GM19395 (cell line): ENCODE measurements around the gene FGF9.

ENCODE experiments used
- ATAC-seq: cut with Tn5 transposase; IDR thresholded peaks from one replicate; pipeline ENCODE4 v1.9.1; 2021; ENCODE audit warnings: mild to moderate bottlenecking, moderate library complexity; ENCODE audit not compliant: unreplicated experiment

FGF9 gene

DNA sequence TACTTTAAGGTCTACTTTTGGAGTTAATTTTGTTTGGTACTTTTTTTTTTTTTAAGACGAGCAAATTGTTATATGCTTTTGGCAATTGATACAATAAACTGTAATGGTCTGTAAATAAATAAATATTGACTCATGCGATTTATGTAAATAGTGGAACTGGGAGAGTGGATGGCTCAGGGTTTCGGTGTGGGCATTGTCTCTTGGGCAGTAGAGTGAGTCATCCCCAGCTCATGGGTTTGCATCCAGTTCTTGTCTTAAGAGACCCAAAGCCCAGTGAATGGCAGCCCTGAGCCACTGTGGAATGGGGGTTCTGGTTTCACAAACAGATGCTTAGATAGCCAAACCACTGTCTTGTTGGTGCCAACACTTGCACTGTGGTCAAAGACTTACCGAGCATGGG, 33.0 kb downstream of the FGF9 start:
- no peak for ATAC-seq

DNA sequence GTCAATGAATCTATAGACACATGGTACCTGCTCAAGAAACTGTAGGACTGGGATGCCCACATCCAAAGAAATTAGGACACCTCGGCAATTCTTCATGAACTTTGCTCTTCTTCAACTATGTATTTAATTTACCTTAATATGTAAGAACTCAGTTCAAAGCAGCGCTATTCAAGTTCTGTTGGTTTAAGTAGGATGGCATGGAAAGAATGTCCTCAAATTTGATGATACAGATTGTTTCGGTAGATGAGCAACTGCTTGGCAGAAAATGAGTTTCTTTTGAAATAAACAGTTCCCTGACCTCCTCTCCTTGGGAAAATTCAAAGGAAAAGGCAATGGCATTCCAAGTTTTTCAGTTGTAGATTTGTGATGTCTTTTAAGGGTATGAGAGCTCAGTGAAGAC, 36.7 kb downstream of the FGF9 start:
- no peak for ATAC-seq

DNA sequence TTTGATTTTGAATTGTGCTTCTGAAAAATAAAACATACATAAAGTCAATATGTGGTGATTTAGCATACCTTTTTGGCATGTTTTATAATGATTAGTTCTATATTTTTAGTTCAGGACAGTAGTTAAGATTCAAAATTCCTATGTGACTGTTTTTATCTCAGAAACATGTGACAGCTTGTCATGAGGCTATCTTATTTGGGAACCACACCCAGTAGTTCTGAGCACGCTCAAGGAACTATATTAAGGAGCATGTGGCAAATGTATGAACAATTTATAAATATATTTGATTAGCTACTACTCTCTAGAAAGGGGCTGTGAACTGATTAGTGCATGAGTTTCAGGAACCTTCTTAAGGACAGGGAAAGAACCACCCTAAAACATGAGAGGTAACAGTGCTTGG, 38.8 kb downstream of the FGF9 start:
- no peak for ATAC-seq

DNA sequence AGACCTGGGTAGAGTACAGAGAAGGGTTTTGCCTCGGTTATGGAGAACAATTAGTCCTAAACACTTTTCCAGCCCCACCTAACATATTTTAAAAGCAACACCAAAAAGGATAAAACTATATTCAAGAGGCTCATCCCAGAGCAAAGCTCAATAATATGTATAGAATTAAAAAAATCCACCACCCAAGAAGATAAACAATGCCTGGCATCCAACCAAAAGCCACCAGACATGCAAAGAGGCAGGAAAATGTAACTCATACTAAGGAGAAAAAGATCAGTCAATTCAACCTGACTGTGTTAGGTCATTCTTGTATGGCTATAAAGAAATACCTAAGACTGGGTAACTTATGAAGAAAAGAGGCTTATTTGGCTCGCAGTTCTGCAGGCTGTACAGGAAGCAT, 39.3 kb downstream of the FGF9 start:
- ATAC-seq: no peak

DNA sequence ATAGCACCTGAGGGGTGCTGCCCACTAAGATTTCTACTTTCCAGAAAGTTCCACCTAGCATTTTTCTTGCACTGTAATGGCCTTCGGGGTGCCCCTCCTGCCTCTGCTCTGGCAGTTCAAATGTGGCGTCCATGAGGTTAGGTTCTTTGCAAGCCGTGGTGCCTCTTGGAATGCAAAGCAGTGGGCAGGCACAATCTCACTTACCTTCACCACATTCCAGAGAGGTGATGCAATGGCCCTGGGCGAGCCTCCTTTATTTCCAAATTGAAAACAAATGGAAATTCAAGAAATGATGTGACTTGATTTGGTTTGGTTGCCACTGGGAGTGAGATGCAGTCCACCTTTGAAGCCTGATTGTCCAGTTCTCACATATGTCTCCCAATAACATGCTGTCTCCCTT, 46.9 kb downstream of the FGF9 start:
- ATAC-seq: no peak

DNA sequence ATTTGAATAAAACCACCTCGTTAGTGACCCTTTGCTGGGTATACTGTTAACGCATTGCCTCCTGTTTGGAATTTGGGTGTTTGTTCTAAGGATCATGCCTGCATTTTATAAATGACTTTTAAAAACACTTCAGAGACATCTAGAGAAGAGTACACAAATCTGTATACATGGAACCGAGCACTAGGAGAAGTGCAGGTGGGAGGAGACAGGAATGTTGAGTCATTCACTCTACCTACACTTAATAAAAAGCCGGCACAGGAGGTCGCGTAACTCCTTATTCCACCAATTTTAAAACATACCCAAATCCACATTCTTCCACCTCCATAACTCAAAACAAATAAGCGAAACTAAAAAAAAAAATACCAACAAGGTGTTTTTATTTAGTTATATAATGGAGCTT, 48.6 kb downstream of the FGF9 start:
- no peak for ATAC-seq

DNA sequence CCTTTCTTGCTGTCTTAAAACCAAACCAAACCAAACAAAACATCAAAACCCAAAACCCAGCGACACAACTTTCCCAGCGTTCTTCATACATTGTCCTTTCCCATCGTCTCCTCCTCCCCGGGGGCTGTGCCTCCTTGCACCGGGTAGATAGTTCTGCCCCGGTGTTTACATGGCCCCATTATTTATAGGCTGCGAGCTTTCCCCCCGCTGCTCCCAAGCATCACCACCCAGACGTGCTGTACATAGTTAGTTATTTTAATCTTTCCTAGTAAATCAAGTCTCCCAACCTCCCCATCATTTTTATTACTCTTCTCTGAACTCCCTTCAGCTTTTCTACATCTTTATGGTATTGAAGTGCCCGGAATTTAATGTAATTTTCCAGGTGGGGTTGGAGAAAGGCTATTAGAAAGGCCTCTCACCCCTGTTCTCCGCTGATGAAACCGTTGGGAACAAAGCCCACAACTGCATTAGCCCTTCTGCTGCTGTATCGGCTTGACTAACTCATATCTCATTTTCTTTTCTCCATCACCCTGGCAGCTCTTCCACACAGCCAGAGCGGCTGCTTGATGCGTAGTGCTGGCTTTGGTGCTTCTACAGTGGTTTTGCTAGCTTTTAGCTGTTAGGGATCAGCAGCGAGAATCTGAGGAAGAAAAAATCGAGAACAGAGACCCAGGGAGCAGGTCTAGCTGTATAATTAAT, 53.1 kb downstream of the FGF9 start:
- no peak for ATAC-seq

DNA sequence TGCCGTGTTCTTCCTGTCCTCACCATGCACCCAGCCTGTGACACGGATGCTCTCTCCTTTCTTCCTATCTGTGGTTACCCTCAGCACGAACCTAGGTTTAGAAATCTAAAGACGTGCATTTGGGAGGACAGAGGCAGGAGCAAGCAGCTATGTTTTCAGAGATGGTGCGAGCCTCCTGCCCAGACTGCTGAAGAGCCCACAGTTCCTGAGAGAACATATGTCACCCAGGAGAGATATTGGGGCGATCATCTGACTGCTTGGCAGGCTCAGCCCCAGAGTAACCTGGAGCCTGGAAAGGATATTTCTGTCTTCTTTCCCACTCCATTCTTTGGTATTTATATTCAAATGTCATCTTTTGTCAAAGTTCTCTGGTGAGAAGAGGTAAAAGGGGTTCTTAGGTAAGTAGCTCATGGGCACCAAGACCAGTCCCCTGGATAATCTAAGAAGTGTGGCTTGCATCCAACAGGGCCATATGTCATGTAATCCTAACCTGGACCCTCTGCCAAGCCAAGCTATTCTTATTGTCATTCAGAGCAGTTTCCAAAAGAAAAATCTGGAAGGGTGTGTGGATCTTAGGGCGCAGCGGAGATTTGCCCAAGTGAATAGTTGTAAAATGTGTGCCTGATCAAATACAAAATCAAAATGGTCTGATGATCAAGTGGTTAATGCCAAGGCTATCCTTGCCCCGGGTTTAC, 59.5 kb downstream of the FGF9 start:
- ATAC-seq: no peak

DNA sequence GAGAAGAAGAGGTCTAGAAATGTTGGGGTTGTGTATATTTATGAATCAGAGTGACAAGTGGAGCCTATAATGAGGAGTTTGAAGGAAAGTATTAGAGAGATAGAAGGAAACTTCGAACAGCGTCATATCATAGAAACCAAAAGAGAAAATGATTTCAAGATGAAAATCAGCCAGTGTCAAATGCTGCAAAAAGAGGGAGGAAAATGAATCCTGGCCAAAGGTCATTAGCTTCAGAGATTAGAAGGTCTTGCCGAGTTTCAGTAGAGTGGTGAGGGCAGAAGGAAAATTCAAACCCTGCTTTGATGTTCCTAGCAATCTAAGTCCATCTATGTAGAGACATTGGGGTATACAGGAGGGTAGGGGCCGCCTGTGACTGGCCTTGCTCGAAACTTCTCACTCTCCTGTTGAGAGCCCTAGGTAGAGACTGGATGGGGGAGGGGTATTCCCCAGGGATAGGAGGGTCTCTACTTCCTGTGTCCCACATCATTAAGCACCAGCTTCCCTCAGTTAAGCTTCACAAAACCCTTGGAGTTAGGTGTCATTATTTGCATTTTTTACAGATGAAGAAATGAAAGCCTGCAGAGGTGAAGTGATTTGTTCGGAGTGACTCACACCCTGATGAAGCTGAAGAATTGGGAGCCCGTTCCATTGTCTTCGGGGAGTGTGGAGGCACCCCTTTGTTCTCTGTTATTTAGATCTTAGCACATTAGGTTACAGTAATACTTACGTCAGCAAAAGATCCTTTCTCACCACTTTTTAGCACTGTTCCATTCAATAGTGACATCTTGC, 62.8 kb downstream of the FGF9 start:
- ATAC-seq: no peak

DNA sequence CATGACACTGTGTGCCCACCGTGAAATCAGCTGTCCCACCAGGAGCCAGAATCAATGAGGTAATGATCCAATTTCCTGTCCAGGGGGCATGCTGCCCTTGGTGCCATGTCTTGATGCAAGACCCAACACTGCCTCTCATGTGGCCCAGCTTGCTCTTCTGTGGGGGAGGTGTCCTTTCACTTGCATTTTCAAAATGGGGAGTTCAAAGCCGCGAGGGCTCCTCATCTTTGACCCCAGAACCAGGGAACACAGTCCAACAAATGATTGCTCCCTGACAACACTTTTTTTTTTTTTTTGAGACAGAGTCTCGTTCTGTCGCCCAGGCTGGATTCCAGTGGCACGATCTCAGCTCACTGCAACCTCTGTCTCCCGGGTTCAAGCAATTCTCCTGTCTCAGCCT, 64.1 kb downstream of the FGF9 start:
- no peak for ATAC-seq

DNA sequence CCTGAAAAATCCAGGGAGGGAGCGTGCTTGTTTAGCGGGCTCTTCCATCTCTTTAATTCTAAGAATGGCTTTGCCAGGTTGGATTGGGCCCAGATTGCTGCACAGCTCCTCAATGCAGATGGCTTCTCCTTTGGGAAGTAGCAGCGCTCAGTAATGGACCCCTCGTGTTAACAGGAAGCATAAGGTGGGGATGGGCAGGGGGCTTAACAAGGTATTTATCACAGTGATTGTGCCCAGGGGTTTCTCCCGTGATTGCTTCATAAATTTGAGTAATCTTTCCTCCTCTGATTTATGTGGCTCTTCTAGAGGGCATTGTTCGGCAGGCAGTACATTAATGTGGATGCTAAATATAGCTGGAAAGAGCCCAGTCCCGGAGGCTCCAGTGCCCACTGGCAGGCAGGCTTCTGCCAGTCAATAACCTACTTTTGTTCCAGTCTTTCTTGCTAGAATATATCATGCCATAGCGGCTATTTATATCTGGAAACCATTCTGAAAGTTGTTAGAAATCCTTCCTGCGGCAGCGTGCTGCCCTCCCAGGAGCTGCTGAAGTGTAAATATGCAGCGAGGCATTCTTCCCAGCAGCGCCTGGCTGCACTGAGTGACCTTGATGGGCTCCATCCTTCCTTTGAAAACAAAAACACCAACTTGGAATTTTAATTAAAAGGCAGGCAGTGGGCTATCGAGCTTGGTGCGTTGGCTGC, 65.0 kb downstream of the FGF9 start:
- no peak for ATAC-seq

DNA sequence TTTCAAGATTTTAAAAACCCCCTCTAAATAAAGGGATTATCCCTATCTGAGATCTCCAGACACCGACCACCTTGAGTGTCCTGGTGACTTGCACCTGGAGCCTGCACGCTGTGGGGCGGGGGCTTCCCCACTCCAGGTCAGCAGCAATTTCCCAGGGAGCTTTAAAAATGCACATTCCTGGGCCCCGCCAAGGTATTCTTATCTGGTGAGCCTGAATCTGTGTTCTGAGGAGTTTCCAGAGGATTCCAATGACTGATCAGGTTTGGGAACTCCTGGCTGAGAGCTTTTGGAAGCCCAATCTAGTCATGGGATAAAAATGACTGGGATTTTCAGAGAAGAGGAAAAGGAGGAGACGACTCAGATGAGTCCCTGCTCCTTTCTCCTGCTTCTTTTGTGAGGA, 66.1 kb downstream of the FGF9 start:
- no peak for ATAC-seq

DNA sequence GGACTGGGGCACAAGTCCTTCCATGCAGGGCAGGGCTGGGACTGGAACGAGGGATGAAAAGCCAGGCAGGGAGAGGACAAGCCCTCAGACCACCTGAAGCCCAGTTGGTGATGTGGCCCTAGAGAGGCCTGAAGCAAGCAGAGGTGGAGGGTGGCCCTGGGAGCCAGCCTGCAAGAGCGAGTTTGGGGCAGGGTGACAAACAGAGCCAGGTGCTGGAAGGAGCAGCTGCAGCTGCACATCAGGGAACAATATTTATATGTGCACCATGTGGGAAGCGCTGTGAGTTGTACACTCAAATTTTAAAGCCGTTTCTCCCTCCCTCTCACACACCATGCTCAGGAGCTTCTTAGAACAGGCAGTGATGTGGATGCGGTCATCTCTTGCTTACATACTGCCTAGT, 67.8 kb downstream of the FGF9 start:
- ATAC-seq: no peak

DNA sequence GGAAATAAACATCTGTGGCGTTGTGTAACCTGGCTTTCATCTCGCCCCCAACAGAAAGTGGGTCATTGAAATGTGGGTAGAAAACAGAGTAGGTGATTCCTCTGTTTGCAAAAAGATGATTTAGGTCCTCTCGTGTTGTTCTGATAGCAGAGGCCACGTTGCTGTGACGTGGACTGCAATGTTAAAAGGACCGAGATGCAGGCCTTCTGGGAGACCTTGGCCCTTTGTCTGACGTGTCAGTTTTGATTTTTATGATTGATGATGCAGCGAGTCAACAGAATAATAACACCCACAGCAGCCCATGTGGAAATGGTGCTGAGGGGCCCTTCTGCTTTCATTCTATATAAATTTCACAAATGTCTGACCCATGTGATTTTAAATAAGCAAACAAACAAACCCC, 68.9 kb downstream of the FGF9 start:
- no peak for ATAC-seq

DNA sequence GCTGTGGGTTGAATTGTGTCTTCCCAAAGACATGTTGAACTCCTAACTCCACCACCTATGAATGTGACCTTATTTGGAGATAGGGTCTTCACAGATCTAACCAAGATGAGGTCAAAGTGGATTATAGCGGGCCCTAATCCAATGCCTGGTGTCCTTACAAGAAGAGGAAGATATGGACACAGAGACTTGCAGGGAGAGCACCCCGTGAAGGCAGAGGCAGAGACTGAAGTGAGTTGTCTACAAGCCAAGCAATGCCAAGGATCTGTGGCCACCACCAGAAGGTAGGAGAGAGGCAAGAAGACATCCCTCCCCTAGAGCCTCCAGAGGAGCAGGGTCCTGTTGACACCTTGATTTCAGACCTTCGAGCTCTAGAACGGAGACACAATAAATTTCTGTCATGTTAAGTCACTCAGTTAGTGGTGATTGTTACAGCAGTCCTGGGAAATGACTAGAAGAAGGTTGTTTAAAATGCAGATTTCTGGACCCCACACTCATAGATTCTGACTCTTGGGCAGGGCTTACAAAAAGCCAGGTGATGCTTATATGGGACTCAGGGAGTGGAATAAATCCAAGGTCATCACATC, 70.6 kb downstream of the FGF9 start:
- ATAC-seq: no peak

DNA sequence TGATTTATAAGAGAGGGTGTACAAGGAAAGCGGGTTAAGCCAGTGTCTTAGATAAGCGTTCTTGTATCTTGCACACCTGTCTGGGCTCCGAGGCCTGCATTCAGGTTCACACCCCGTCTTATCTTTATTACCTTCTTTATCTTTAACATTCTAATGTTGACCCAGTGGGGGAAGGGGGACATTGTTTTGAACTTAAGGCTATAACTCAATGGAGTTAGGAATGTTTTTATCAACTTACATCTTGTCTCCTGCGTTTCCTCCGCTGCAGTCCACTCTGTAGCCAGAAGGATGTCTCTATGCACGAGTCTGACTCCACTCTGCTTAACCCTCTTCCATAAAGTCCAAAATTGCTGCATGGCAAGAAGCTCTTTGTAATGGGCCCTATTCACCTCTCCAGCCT, 71.2 kb downstream of the FGF9 start:
- ATAC-seq: no peak

DNA sequence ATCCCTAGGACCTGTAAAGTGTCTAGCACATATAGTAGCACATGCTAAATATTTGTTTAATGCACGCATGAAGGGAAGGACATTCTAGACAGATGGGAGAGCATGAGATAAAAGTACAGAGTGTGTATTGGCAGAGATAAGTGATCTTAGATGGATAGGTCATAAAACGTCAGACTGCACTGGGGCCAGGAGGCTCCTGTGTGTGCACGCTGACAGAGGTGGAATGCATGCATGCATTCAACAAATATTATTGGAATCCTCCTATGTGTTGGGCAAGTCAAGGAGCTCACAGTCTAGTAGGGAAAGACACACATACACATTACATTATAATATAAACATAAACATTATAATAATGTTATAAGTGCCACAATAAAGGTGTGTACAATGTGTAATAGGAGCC, 73.3 kb downstream of the FGF9 start:
- ATAC-seq: no peak

DNA sequence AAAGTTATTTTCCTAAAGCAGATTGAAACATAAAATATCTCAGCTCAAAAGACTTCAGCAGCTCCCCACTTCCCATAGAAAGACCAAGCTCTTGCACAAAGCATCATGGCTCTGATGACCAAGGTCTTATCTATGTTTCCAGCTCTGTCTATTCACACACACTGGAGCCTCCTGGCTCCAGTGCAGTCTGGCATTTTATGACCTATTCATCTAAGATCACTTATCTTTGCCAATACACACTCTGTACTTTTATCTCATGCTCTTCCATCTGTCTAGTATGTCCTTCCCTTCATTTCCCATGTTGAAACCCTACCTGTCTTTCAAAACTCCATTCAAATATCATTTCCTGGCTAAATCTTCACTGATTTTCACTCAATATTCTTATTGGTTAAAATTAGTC, 74.4 kb downstream of the FGF9 start:
- no peak for ATAC-seq

DNA sequence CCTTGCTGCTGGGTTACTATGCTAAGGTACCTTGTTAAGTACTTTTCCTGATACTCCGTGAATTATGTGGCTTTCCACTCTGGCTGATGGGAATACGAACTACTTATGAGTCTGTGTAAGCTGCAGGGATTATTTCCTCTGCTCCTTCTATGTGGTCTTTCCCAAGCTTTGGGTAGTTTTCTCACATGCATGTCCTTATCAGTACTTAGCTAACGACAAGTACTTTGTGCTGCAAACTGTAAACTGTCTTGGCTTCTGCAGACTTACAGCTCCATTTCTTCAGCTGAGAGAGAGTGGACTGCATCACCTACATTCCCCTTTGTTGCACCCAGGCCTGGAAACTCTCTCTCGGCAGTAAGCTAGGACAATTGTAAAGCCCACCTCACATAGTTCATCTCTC, 76.6 kb downstream of the FGF9 start:
- no peak for ATAC-seq

DNA sequence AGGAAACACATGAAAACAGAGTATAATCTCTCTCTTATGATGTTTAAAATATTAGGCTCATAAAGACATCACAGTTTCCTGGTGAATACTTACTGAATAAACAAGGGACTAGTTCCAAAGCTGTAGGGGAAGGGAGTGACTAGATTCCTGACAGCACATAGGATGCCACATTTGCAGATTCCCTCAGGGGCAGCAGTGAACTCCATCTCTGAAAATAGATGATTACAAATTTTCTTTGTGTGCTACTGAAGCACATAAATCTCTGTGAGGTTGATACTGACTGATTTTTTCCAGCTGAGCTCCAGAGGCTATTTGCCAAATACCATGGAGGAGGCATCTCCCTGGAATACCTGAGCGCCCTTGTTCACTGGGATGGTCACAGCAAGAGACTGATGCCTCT, 77.3 kb downstream of the FGF9 start:
- ATAC-seq: no peak

DNA sequence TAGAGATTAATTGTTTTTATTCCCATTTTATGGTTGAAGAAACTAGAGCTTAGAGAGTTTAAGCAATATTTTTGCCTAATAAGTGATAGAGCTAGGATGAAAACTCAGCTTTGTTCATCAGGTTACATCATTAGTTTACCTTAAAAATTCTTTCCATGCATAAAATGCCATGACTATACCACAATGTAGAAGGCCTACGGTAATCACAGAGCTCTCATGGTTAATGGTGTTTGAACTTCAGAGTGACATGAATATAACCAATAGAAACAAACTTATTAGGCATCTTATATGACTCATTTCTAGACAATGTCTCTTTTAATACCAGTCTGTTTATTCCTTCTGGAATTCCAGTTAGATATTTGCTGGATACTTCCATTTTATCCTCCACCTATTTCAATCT, 78.5 kb downstream of the FGF9 start:
- no peak for ATAC-seq
